Limb (tissue), 2 donors: ENCODE data around the gene MYH1.

ENCODE experiments used
- DNase-seq, 2 donors: peaks; one replicate each; pipeline ENCODE4 v3.0.0-alpha.2; 2016; ENCODE audit errors: extremely low spot score in 2 of 2

MYH1 gene

GRCh38 chr17:10482252-10482651, 36.1 kb downstream of the MYH1 start:
- DNase-seq = no peak

DNA sequence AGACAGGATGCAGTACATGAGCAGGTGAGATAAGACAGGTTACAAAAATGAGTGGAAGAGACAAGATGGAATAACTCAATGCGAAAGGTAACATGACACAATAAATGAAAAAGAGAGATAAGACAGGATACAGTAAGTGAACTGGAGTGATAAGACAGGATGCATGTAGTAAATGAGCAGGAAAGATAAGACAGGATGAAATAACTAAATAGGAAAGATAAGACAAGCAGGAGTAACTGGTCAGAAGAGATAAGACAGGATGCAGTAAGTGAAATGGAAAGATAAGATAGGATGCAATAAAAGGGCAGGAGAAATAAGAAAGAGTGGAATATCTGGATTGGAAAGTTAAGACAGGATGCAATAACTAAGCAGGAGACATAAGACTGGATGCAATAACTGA, 40.6 kb downstream of the MYH1 start:
- DNase-seq = no peak

DNA sequence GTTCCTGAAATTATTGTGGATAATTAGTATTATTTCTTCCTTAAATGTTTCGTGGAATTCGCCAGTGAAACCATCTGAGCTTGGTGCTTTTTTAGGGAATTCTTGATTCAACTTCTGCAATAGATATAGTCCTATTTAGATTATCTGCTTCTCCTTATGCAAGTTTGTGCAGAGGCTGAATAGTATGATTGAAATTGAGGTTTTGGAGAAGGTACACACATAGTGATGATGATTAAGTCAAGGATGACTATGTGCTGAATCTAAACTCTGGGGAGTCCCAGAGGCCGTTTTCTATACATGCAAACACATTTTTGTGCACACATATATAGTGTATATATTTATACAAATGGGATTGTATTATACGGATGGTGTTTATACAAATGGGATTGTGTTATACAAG, 43.8 kb downstream of the MYH1 start:
- no peak for DNase-seq

- DNase-seq = no peak
These were observed 46.5 kb downstream of the MYH1 start for GRCh38 chr17:10471858-10472257.

- no peak for DNase-seq
These were observed 48.9 kb downstream of the MYH1 start, which contains the start of gene MYH4 for GRCh38 chr17:10469459-10469858. Gene MYH4, minus strand, starts transcription at chr17:10469559. Its CDS starts 2,814 bp downstream, at chr17:10466745.

DNA sequence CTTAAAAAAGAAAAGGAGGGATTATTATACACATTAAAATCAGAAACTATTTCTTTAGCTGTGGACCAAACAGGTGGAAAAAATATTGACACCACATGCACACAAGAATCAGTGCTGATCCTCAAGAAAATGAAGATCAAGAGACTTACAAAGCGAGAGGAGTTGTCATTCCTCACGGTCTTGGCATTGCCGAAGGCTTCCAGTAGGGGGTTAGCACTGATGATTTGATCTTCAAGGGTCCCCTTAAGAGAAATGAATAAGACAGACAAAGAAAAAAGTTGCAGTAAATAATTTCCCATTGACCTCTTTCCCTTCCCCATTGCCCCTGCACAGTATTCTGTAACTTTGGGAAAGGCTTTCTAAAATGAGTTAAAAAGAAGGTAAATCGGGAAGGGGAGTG, 54.9 kb downstream of the MYH1 start:
- DNase-seq = no peak

DNA sequence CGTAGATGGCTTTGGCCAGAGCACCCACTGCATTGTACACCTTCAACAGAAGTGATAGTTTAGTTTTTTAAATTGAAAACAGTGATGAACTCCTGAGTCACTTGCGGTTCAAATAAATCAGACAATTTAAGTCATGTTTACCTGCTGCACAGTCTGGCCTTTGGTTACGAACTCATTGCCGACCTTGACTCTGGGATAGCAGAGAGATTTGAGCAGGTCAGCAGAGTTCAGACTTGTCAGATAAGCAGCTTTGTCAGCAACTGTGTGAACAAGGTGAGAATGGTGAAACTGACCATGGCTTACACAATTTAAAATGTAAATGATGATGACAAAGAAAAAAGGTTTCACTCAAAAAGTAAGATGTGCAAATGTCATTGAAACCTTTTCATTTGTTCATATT, 58.3 kb downstream of the MYH1 start:
- DNase-seq = no peak

- no peak for DNase-seq
These were observed 59.6 kb downstream of the MYH1 start for GRCh38 chr17:10458701-10459100.

GRCh38 chr17:10457952-10458351, 60.4 kb downstream of the MYH1 start:
- DNase-seq = no peak

GRCh38 chr17:10447026-10447931, 71.1 kb downstream of the MYH1 start:
- no peak for DNase-seq
